NCI-H146 treated with DMSO at 0.1 percent for 48 hours (cell line): ENCODE measurements around the gene FAM117A.
"Not testable (repeated sequence)": the region's sequence is repeated elsewhere in the genome, so short reads cannot be mapped to it uniquely, and the experiment has no call there.

Source experiments
- DNase-seq: peaks from one replicate; lab custom pipeline; 2025; ENCODE audit not compliant: unreplicated experiment; lab: John Stamatoyannopoulos, UW

FAM117A gene

GRCh38 chr17:49681106-49681979, 82.6 kb downstream of the FAM117A start:
- no peak for DNase-seq

DNA sequence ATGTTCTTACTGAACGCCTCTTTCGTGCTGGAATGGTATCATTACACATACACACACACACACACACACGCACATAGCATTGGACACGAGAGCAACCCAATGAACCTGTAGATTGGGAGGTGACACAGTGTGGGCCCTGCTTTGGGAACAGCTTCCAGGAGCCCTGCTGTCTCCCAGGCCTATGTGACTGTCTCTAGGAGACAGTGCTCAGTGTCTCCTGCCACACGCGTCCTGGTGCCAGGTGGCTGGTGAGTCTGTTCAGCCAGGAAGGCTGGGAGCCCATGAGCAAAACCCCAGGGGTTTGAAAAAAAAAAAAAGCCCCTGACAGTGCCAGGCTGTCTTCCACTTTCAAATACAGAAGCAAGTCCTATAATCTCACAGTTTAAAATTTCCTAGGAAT, 83.6 kb downstream of the FAM117A start:
- DNase-seq, result no peak

GRCh38 chr17:49677933-49678847, 85.7 kb downstream of the FAM117A start, which contains the start of gene SPOP:
TSS of gene SPOP (minus strand) at chr17:49678097. CDS start at chr17:49622810, 55,287 bp downstream.
- peak; percentile 92 for DNase-seq

DNA sequence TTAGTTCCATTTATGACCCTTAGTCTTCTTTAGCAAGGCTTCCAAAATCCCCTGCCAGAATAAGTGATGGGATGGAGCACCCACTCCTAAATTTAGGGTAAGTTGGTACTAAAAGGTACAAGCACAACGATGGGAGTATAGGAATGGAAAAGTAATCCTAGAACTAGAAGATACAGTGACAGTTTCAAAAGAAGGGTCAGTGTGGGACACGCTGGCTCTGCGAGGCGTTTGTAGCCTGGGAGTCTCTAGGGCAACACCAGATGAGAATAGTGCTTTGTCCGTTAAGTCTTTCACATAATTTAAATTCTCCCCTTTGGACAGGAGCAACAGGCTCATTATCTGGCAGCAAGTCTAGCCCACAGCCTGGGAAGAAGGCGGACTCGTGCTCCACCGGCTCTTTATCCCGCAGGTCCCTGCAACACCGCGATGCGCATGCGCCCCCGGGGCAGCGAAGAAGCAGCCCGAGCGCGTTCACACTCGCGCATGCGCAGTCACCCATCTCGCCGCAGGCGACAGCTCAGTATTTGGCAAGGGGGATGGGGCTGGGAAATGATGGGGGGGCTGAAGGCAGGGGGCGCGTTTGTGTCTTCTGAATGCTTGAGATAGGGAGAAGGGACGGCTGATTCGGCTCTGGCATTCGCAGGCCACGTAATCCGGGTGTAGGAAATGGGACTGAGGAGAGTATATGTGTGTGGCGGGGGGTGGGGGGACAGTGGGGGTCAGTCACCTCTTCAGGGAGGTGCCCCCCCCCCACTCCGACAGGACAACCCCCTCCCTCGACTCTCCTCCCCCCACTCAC, 86.6 kb downstream of the FAM117A start:
- peak; percentile 72 for DNase-seq

DNA sequence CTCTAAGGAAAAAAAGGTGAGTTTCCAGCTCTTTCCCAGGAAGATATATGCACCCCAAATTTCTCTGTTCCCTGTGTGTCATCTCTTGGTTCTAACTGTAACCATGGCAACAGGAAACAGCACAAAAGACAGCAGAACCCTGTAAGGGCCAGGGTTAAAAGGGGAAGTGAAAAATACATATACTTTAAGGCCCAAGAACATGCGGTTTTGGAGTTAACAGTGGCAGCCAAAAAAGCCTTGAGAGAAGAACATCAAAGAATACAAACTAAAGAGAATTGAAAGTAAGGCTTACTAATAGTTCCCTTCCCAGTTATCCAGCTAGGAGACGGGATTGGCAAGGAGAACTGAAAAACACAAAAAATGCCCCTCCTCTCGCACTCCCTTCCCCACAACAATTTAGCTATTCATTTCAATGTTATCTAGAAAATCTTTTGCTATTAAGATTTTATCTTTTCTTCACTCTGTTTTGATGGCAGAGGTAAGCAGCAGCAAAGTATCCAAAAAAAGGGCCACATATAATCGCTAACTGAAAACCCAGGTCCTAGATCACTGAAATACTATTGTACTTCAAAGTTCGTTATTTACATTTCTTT, 87.6 kb downstream of the FAM117A start:
- no peak for DNase-seq

GRCh38 chr17:49674507-49674906, 89.4 kb downstream of the FAM117A start:
- DNase-seq, result no peak

DNA sequence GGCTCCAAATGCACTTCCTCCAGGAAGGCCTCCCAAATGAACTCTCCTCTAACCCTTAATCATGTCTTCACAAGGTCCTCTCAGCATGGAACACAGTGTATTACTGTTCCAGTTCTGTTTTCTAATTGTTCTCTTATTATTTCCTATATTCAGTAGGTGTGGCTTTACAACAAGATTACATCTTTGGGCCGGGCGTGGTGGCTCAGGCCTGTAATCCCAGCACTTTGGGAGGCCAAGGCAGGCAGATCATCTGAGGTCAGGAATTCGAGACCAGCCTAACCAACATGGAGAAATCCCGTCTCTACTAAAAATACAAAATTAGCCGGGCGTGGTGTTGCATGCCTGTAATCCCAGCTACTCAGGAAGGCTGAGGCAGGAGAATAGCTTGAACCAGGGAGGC, 90.3 kb downstream of the FAM117A start:
- DNase-seq, result not testable (repeated sequence)

DNA sequence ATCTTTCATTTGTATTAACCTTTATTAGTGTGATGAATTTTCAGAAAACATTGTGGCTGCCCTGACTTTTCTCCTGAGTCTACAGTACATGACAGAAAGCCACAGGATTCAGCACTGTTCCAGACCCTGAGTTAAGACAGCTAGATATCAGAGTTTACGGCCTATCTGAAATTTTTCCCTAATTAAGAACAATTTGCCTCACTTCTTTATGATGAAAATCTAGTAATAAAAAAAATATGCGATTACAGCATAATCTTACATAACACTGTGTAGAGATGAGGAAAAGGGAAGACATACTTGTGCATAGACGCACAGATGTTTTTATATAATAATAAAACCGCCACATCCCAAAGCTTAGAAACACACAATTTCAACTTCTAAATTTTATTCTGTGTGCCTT, 93.3 kb downstream of the FAM117A start:
- DNase-seq, result no peak

GRCh38 chr17:49670002-49670401, 93.9 kb downstream of the FAM117A start:
- DNase-seq, result no peak

DNA sequence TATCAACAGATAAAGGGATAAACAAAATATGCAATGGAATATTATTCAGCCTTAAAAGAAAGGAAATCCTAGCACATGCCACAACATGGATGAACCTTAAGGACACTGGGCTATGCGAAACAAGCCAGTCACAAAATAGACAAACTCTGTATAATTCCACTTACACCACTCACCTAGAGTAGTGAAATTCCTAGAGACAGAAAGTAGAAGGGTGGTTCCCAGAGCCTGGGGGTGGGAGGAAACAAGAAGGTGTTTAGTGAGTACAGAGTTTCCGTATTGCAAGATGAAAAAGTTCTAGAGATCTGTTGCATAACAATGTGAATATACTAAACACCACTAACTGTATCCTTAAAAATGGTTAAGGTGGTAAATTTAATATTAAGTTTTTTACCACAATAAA, 96.1 kb downstream of the FAM117A start:
- no peak for DNase-seq

DNA sequence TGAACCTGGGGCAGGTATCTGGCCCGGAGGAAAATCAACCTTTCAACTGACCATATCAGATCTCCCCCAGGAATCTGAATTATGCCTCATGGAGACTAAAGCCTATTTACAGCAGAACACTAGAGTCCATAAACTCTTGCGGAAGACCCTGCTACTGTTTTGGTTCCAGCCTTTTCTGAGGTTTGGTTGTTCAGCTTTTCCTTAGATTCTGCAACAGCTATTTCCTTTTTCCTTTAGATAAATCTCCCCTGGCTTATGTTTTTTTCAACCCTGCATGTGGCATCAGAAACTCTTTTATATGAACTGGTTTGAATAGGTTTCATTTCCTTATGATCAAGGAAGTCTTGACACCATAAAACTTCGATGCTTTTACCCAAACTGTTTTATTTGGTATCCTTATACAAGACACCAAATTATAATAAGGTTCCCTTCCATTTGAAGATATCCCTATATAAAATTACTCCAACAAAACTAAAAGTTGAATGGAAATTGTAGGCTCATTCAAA, 99.2 kb downstream of the FAM117A start:
- no peak for DNase-seq
